Measurements from ENCODE around the gene SMARCA4.

Gene SMARCA4

DNA sequence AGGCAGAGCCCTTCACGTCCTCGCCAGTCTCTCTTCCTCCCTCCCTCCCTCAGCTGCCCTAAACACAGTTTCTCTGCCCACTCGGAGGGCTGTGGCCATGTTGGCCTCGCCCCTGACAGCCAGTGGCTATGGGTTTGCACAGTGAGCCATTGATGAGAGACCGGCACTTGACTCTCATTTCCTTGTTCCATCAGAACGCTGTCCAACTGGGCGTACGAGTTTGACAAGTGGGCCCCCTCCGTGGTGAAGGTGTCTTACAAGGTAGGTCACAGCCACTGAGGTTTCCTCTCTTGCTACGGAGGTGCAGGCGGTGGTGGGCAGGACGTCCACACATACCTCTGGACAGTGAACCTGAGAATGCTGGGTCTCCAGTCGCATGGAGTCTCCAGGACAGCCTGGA lies 57.9 kb downstream of the SMARCA4 start:
- Histone ChIP-seq H3K27me3 (replicated peaks in 2 of 5; ENCODE audit: control insufficient read depth in 4 of 5, insufficient read depth in 5 of 5, low read length in 4 of 5) (no peaks in the 10 kb centered on the region), H3K36me3 (ENCODE audit: control insufficient read depth in 4 of 4, insufficient read depth in 4 of 4, low read length in 3 of 4) (peaks cover 17 to 95% (median 76%) of the 10 kb centered on the region in 4 experiments), H3K9me3 (ENCODE audit: control extremely low read depth in 1 of 5, control insufficient read depth in 4 of 5, insufficient read depth in 2 of 5, low read depth in 1 of 5, low read length in 4 of 5) (no peaks in the 10 kb centered on the region), H3K4me1 (ENCODE audit: control extremely low read depth in 1 of 4, control insufficient read depth in 4 of 4, insufficient read depth in 4 of 4, low read length in 3 of 4) (no peaks in the 10 kb centered on the region), H3K4me3 (ENCODE audit: control insufficient read depth in 1 of 7, extremely low read depth in 1 of 7, insufficient read depth in 4 of 7, low read depth in 2 of 7, low read length in 6 of 7) (no peak overlapping the region), H3K27ac (ENCODE audit: insufficient read depth in 1 of 2, low read depth in 1 of 2, low read length in 2 of 2, poor library complexity in 1 of 2, severe bottlenecking in 2 of 2) (no peak overlapping the region)
- no peak for DNase-seq
- ChIA-PET CTCF (interaction anchor here (0.6 kb wide), 1 partner anchor 117 kb away, joined by 4 read pairs; no protein-coding TSS in a partner anchor), POLR2A (no interaction called here)
- 93% methylated on average over 13 of the region's 13 CpGs for WGBS (ENCODE audit: insufficient coverage)

DNA sequence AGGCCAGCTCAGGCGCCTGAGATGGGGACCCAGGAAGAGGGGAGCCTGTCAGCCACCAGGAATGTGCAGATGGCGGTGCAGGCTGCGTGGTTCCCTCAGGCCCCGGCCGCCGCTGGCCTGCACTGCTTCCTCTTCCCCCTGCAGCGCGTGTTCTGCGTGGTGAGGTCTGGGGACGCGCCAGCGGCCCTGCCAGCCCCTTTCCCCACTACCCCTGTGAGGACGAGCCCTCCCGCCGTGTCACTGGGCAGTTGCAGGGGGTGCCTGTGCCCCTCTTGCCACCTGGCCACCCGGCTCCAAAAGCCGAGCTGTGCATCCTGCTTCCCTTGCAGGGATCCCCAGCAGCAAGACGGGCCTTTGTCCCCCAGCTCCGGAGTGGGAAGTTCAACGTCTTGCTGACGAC lies 58.4 kb downstream of the SMARCA4 start:
- Histone ChIP-seq H3K9me3 (ENCODE audit: control extremely low read depth in 1 of 5, control insufficient read depth in 4 of 5, insufficient read depth in 2 of 5, low read depth in 1 of 5, low read length in 4 of 5) (no peaks in the 10 kb centered on the region), H3K4me1 (ENCODE audit: control extremely low read depth in 1 of 4, control insufficient read depth in 4 of 4, insufficient read depth in 4 of 4, low read length in 3 of 4) (no peaks in the 10 kb centered on the region), H3K27ac (ENCODE audit: insufficient read depth in 1 of 2, low read depth in 1 of 2, low read length in 2 of 2, poor library complexity in 1 of 2, severe bottlenecking in 2 of 2) (no peak overlapping the region), H3K4me3 (ENCODE audit: control insufficient read depth in 1 of 7, extremely low read depth in 1 of 7, insufficient read depth in 4 of 7, low read depth in 2 of 7, low read length in 6 of 7) (no peak overlapping the region), H3K27me3 (replicated peaks in 2 of 5; ENCODE audit: control insufficient read depth in 4 of 5, insufficient read depth in 5 of 5, low read length in 4 of 5) (no peaks in the 10 kb centered on the region), H3K36me3 (ENCODE audit: control insufficient read depth in 4 of 4, insufficient read depth in 4 of 4, low read length in 3 of 4) (peaks cover 19 to 95% (median 74%) of the 10 kb centered on the region in 4 experiments)
- CTCF ChIA-PET: interaction anchor here (0.6 kb wide), 1 partner anchor 116 kb away, joined by 4 read pairs; no protein-coding TSS in a partner anchor
- WGBS (ENCODE audit: insufficient coverage): 94% methylated on average over 18 of the region's 21 CpGs
- POLR2A ChIA-PET: no interaction called here
- no peak for DNase-seq

DNA sequence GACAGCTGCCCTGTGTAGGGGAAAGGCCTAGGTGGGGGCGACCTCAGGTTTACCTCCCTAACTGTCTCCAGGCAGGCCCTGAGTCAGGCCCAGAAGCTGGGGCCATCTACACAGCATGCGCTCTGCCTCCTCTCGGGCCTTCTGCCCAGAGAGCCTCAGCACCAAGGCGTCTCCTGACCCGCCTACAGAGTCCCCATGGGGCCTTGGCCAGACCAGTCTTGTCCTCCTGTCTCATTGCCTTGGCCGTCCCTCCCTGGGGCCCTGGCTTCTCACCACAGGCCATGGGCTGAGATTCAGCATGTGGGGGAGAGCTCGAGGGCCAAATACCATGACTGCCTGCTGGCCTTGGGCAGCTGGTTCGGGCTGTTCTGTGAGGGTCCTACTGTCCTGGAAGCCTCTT lies 59.0 kb downstream of the SMARCA4 start:
- POLR2A ChIA-PET: no interaction called here
- no peak overlapping the region for H3K27ac ChIP-seq (ENCODE audit: insufficient read depth in 1 of 2, low read depth in 1 of 2, low read length in 2 of 2, poor library complexity in 1 of 2, severe bottlenecking in 2 of 2)
- no peak for DNase-seq
- H3K4me1 ChIP-seq (ENCODE audit: control extremely low read depth in 1 of 4, control insufficient read depth in 4 of 4, insufficient read depth in 4 of 4, low read length in 3 of 4): no peaks in the 10 kb centered on the region
- H3K36me3 ChIP-seq (ENCODE audit: control insufficient read depth in 4 of 4, insufficient read depth in 4 of 4, low read length in 3 of 4): peaks cover 19 to 97% (median 73%) of the 10 kb centered on the region in 4 experiments
- no peaks in the 10 kb centered on the region for H3K27me3 ChIP-seq (replicated peaks in 2 of 5; ENCODE audit: control insufficient read depth in 4 of 5, insufficient read depth in 5 of 5, low read length in 4 of 5)
- H3K9me3 ChIP-seq (ENCODE audit: control extremely low read depth in 1 of 5, control insufficient read depth in 4 of 5, insufficient read depth in 2 of 5, low read depth in 1 of 5, low read length in 4 of 5): no peaks in the 10 kb centered on the region
- WGBS (ENCODE audit: insufficient coverage): 96% methylated on average over 5 of the region's 8 CpGs
- CTCF ChIA-PET: no interaction called here
- no peak overlapping the region for H3K4me3 ChIP-seq (ENCODE audit: control insufficient read depth in 1 of 7, extremely low read depth in 1 of 7, insufficient read depth in 4 of 7, low read depth in 2 of 7, low read length in 6 of 7)

DNA sequence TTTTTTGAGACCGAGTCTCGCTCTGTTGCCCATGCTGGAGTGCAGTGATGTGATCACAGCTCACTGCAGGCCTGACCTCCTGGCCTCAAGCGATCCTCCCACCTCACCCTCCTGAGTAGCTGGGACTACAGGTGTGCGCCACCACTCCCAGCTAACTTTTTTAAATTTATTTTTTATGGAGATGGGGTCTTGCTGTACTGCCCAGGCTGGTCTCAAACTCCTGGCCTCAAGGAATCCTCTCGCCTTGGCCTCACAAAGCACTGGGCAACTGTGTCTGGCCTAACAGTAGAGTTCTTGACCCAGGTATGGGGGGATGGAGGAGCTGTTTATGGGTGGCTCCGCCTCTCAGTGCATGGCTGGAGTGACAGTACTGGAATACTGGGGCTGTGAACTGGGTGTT lies 59.6 kb downstream of the SMARCA4 start:
- Histone ChIP-seq H3K9me3 (ENCODE audit: control extremely low read depth in 1 of 5, control insufficient read depth in 4 of 5, insufficient read depth in 2 of 5, low read depth in 1 of 5, low read length in 4 of 5) (no peaks in the 10 kb centered on the region), H3K27ac (ENCODE audit: insufficient read depth in 1 of 2, low read depth in 1 of 2, low read length in 2 of 2, poor library complexity in 1 of 2, severe bottlenecking in 2 of 2) (no peak overlapping the region), H3K36me3 (ENCODE audit: control insufficient read depth in 4 of 4, insufficient read depth in 4 of 4, low read length in 3 of 4) (peaks cover 19 to 97% (median 72%) of the 10 kb centered on the region in 4 experiments), H3K4me1 (ENCODE audit: control extremely low read depth in 1 of 4, control insufficient read depth in 4 of 4, insufficient read depth in 4 of 4, low read length in 3 of 4) (no peaks in the 10 kb centered on the region), H3K27me3 (replicated peaks in 2 of 5; ENCODE audit: control insufficient read depth in 4 of 5, insufficient read depth in 5 of 5, low read length in 4 of 5) (no peaks in the 10 kb centered on the region), H3K4me3 (ENCODE audit: control insufficient read depth in 1 of 7, extremely low read depth in 1 of 7, insufficient read depth in 4 of 7, low read depth in 2 of 7, low read length in 6 of 7) (no peak overlapping the region)
- 100% methylated on average over 2 of the region's 6 CpGs for WGBS (ENCODE audit: insufficient coverage)
- CTCF ChIA-PET: interaction anchor here (0.7 kb wide), 1 partner anchor 48 kb away, joined by 3 read pairs; no protein-coding TSS in a partner anchor
- DNase-seq: no peak
- POLR2A ChIA-PET: no interaction called here

DNA sequence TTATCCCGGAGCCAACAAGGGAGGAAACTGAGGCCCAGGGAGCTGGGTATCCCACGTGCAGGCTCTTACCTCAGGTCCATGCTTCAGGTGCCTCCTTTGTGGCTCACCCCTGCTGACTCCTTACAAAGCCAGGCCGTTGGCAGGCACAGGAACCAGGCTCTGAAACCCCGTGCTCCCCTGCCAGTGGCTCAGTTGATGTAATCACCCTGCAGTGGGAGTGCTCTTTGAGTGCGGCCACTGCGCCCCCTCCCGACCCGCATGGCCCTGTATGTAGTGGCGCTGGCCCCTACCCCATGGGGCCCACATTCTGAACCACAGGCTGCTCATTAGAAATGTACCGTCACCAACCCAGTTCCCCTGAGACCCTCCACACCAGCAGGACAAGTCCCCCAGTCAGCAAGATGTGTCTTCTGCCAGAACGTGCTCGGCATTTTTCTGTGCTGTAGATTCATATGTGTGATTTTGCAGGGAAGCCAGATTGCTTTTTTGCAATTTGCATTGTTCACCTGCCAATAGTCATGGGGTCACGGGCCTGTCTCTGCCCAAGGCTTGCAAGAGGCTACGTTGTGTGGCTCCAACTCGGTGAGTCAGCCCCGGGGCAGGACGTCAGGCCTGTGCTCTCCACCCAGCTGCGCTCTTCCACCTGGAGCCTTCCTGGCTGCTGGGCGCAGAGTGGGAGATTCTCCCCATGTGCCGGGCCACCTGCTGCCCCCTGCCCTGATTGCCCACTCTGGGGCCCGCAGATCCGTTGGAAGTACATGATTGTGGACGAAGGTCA lies 60.3 kb downstream of the SMARCA4 start:
- H3K4me3 ChIP-seq (ENCODE audit: control insufficient read depth in 1 of 7, extremely low read depth in 1 of 7, insufficient read depth in 4 of 7, low read depth in 2 of 7, low read length in 6 of 7): no peak overlapping the region
- POLR2A ChIA-PET: no interaction called here
- H3K36me3 ChIP-seq (ENCODE audit: control insufficient read depth in 4 of 4, insufficient read depth in 4 of 4, low read length in 3 of 4): peaks cover 19 to 99% (median 77%) of the 10 kb centered on the region in 4 experiments
- no peaks in the 10 kb centered on the region for H3K27me3 ChIP-seq (replicated peaks in 2 of 5; ENCODE audit: control insufficient read depth in 4 of 5, insufficient read depth in 5 of 5, low read length in 4 of 5)
- CTCF ChIA-PET: interaction anchor here (0.7 kb wide), 1 partner anchor 48 kb away, joined by 3 read pairs; no protein-coding TSS in a partner anchor
- no peaks in the 10 kb centered on the region for H3K4me1 ChIP-seq (ENCODE audit: control extremely low read depth in 1 of 4, control insufficient read depth in 4 of 4, insufficient read depth in 4 of 4, low read length in 3 of 4)
- 97% methylated on average over 23 of the region's 23 CpGs for whole genome bisulfite sequencing (ENCODE audit: insufficient coverage)
- H3K9me3 ChIP-seq (ENCODE audit: control extremely low read depth in 1 of 5, control insufficient read depth in 4 of 5, insufficient read depth in 2 of 5, low read depth in 1 of 5, low read length in 4 of 5): no peaks in the 10 kb centered on the region
- no peak for DNase-seq
- H3K27ac ChIP-seq (ENCODE audit: insufficient read depth in 1 of 2, low read depth in 1 of 2, low read length in 2 of 2, poor library complexity in 1 of 2, severe bottlenecking in 2 of 2): no peak overlapping the region

DNA sequence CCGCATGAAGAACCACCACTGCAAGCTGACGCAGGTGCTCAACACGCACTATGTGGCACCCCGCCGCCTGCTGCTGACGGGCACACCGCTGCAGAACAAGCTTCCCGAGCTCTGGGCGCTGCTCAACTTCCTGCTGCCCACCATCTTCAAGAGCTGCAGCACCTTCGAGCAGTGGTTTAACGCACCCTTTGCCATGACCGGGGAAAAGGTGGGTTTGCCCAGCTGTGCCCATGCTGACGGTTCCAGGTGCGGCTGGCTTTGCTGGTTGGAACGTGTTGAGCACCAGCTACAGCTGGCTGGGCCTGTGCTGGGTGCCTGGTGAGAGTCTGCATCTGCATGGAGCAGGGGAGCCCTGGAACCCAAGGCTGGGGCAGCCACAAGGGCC lies 60.9 kb downstream of the SMARCA4 start:
- no peaks in the 10 kb centered on the region for H3K27me3 ChIP-seq (replicated peaks in 2 of 5; ENCODE audit: control insufficient read depth in 4 of 5, insufficient read depth in 5 of 5, low read length in 4 of 5)
- H3K4me1 ChIP-seq (ENCODE audit: control extremely low read depth in 1 of 4, control insufficient read depth in 4 of 4, insufficient read depth in 4 of 4, low read length in 3 of 4): no peaks in the 10 kb centered on the region
- no peak overlapping the region for H3K27ac ChIP-seq (ENCODE audit: insufficient read depth in 1 of 2, low read depth in 1 of 2, low read length in 2 of 2, poor library complexity in 1 of 2, severe bottlenecking in 2 of 2)
- WGBS (ENCODE audit: insufficient coverage): 96% methylated on average over 13 of the region's 15 CpGs
- POLR2A ChIA-PET: no interaction called here
- H3K9me3 ChIP-seq (ENCODE audit: control extremely low read depth in 1 of 5, control insufficient read depth in 4 of 5, insufficient read depth in 2 of 5, low read depth in 1 of 5, low read length in 4 of 5): no peaks in the 10 kb centered on the region
- H3K36me3 ChIP-seq (ENCODE audit: control insufficient read depth in 4 of 4, insufficient read depth in 4 of 4, low read length in 3 of 4): peaks cover 19 to 97% (median 72%) of the 10 kb centered on the region in 4 experiments
- CTCF ChIA-PET: no interaction called here
- no peak overlapping the region for H3K4me3 ChIP-seq (ENCODE audit: control insufficient read depth in 1 of 7, extremely low read depth in 1 of 7, insufficient read depth in 4 of 7, low read depth in 2 of 7, low read length in 6 of 7)
- DNase-seq: no peak

DNA sequence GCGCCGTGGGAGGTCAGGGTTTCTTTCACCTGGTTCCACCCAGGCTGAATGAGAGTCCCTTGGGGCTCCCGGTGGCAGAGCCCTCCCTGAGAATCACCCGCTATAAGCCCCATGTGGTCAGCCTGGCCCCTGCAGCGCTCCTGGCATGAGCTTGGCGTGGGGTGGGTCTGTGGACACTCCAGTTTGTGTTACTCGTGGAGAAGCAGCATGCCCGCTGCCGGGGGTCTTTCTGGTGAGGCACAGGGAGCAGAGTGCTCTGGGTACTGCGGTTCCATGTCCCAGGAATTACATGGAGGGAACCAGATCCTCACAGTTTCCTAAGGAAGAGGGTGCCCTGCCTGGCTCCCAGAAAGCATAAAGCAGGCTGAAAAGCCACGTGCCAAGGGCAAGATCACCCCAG lies 62.2 kb downstream of the SMARCA4 start:
- H3K4me1 ChIP-seq (ENCODE audit: control extremely low read depth in 1 of 4, control insufficient read depth in 4 of 4, insufficient read depth in 4 of 4, low read length in 3 of 4): no peaks in the 10 kb centered on the region
- POLR2A ChIA-PET: no interaction called here
- no peak overlapping the region for H3K27ac ChIP-seq (ENCODE audit: insufficient read depth in 1 of 2, low read depth in 1 of 2, low read length in 2 of 2, poor library complexity in 1 of 2, severe bottlenecking in 2 of 2)
- 92% methylated on average over 10 of the region's 11 CpGs for WGBS (ENCODE audit: insufficient coverage)
- H3K9me3 ChIP-seq (ENCODE audit: control extremely low read depth in 1 of 5, control insufficient read depth in 4 of 5, insufficient read depth in 2 of 5, low read depth in 1 of 5, low read length in 4 of 5): no peaks in the 10 kb centered on the region
- CTCF ChIA-PET: no interaction called here
- DNase-seq: no peak
- no peak overlapping the region for H3K4me3 ChIP-seq (ENCODE audit: control insufficient read depth in 1 of 7, extremely low read depth in 1 of 7, insufficient read depth in 4 of 7, low read depth in 2 of 7, low read length in 6 of 7)
- no peaks in the 10 kb centered on the region for H3K27me3 ChIP-seq (replicated peaks in 2 of 5; ENCODE audit: control insufficient read depth in 4 of 5, insufficient read depth in 5 of 5, low read length in 4 of 5)
- peaks cover 16 to 97% (median 72%) of the 10 kb centered on the region in 4 experiments for H3K36me3 ChIP-seq (ENCODE audit: control insufficient read depth in 4 of 4, insufficient read depth in 4 of 4, low read length in 3 of 4)
